ENCODE results near the gene C22orf31. TPM values are rescaled to one million over a fixed set of nuclear protein-coding genes. Genes with fewer than 3 reads are reported as not detected.

Gene C22orf31
- total RNA-seq, 1 experiment from 2014 or later, result not detected

DNA sequence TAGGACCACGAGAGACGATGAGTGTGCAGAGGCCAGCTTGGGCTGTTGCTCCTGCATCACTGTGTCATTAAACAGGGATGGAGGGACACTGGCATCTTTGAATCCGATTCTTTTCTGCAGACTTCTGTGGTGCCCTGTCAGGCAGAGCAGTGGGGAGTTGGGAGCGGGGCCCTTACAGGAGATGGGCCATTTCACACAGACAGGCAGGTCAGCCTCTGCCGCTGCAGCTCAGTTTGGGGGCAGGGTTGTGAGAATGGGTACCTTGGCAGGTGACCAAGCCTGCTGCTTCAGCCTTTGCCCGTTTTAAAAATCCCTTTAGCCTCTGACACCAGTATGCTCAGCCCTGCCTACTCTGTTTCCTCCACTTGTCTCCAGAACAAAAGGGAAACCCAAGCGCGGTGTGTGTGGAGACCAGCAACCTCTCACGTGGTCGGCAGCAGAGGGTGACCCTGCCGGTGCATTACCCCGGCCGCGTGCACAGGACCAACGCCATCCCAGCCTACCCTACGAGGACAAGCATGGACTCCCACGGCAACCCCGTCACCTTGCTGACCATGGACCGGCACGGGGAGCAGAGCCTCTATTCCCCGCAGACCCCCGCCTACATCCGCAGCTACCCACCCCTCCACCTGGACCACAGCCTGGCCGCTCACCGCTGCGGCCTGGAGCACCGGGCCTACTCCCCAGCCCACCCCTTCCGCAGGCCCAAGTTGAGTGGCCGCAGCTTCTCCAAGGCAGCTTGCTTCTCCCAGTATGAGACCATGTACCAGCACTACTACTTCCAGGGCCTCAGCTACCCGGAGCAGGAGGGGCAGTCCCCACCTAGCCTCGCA, 12.6 kb downstream of the C22orf31 start:
- Histone ChIP-seq H3K27ac (ENCODE audit: low read depth, low read length) (no peak overlapping the region), H3K4me2 (ENCODE audit: low read length) (no peak overlapping the region), H3K27me3 (ENCODE audit: insufficient read depth, low read length) (no peaks in the 10 kb centered on the region), H3K79me2 (ENCODE audit: insufficient read depth, low read length) (no peaks in the 10 kb centered on the region), H3K9ac (ENCODE audit: low read length) (no peak overlapping the region), H3K9me2 (ENCODE audit: insufficient read depth) (no peaks in the 10 kb centered on the region), H4K20me1 (ENCODE audit: insufficient read depth) (no peaks in the 10 kb centered on the region), H3K9me3 (ENCODE audit: control insufficient read depth in 1 of 2, insufficient read depth in 1 of 2, low read depth in 1 of 2, low read length in 2 of 2) (no peaks in the 10 kb centered on the region), H3K36me3 (ENCODE audit: control insufficient read depth in 1 of 2, insufficient read depth in 2 of 2, low read length in 2 of 2) (peaks cover 5 to 23% of the 10 kb centered on the region in 2 experiments; a peak in 3 of 4 replicates), H3K4me3 (replicated peaks in 1 of 2; ENCODE audit: low read depth in 1 of 2, low read length in 2 of 2) (no peak overlapping the region), H3K4me1 (ENCODE audit: control insufficient read depth in 1 of 2, insufficient read depth in 2 of 2, low read length in 2 of 2) (no peaks in the 10 kb centered on the region), H2AFZ (ENCODE audit: low read depth, low read length, poor library complexity, severe bottlenecking) (no peak overlapping the region)
- RAD21 ChIA-PET (ENCODE audit: low non-redundant PET in 1 of 2, low total read pairs in 2 of 2, uncharacterized antibody in 2 of 2, unreplicated experiment in 2 of 2), result no interaction called here
- intact Hi-C loops (cut with micrococcal nuclease), result loop anchor here (10.0 kb wide), 1 partner anchor 196 kb away; no protein-coding TSS in a partner anchor
- no TSS peak for BruUV-seq (replicated peaks)
- CTCF ChIA-PET, result interaction anchor here (1.1 kb wide), 1 partner anchor 8 kb away, joined by 3 read pairs; no protein-coding TSS in a partner anchor
- POLR2A ChIA-PET, result no interaction called here
- DNase-seq (ENCODE audit: low read depth, low spot score), result no peak
- TF ChIP-seq SP1 (IDR thresholded peaks at IDR 0.05; ENCODE audit: low read depth), result no peak
- TF ChIP-seq EGR1 (IDR thresholded peaks at IDR 0.05; ENCODE audit: low read depth), result no peak
- no peak for TF ChIP-seq CEBPB (IDR thresholded peaks at IDR 0.05; ENCODE audit: low read depth)
- TF ChIP-seq, protein P1, sequence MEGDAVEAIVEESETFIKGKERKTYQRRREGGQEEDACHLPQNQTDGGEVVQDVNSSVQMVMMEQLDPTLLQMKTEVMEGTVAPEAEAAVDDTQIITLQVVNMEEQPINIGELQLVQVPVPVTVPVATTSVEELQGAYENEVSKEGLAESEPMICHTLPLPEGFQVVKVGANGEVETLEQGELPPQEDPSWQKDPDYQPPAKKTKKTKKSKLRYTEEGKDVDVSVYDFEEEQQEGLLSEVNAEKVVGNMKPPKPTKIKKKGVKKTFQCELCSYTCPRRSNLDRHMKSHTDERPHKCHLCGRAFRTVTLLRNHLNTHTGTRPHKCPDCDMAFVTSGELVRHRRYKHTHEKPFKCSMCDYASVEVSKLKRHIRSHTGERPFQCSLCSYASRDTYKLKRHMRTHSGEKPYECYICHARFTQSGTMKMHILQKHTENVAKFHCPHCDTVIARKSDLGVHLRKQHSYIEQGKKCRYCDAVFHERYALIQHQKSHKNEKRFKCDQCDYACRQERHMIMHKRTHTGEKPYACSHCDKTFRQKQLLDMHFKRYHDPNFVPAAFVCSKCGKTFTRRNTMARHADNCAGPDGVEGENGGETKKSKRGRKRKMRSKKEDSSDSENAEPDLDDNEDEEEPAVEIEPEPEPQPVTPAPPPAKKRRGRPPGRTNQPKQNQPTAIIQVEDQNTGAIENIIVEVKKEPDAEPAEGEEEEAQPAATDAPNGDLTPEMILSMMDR (IDR thresholded peaks at IDR 0.05 in 2 of 3, conservative IDR thresholded peaks at IDR 0.05 in 1 of 3; ENCODE audit: borderline replicate concordance in 1 of 3, insufficient read depth in 1 of 3, low read depth in 2 of 3, low read length in 2 of 3), result no peak
- no peak for TF ChIP-seq JUND (IDR thresholded peaks at IDR 0.05)
- TF ChIP-seq, protein P2, sequence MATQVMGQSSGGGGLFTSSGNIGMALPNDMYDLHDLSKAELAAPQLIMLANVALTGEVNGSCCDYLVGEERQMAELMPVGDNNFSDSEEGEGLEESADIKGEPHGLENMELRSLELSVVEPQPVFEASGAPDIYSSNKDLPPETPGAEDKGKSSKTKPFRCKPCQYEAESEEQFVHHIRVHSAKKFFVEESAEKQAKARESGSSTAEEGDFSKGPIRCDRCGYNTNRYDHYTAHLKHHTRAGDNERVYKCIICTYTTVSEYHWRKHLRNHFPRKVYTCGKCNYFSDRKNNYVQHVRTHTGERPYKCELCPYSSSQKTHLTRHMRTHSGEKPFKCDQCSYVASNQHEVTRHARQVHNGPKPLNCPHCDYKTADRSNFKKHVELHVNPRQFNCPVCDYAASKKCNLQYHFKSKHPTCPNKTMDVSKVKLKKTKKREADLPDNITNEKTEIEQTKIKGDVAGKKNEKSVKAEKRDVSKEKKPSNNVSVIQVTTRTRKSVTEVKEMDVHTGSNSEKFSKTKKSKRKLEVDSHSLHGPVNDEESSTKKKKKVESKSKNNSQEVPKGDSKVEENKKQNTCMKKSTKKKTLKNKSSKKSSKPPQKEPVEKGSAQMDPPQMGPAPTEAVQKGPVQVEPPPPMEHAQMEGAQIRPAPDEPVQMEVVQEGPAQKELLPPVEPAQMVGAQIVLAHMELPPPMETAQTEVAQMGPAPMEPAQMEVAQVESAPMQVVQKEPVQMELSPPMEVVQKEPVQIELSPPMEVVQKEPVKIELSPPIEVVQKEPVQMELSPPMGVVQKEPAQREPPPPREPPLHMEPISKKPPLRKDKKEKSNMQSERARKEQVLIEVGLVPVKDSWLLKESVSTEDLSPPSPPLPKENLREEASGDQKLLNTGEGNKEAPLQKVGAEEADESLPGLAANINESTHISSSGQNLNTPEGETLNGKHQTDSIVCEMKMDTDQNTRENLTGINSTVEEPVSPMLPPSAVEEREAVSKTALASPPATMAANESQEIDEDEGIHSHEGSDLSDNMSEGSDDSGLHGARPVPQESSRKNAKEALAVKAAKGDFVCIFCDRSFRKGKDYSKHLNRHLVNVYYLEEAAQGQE (IDR thresholded peaks at IDR 0.05; ENCODE audit: low read depth), result no peak
- no peak for TF ChIP-seq FOSL1 (IDR thresholded peaks at IDR 0.05; ENCODE audit: low read depth)
- TF ChIP-seq RAD21 (IDR thresholded peaks at IDR 0.05; ENCODE audit: low read depth), result no peak
- no peak for ATAC-seq

All from HCT116 (cell line).